ENCODE data around the gene GPRC6A. TPM values are rescaled to one million over a fixed set of nuclear protein-coding genes. Genes with fewer than 3 reads are reported as not detected.

The GPRC6A gene
- total RNA-seq, 1 experiment from 2014 or later = not detected

DNA sequence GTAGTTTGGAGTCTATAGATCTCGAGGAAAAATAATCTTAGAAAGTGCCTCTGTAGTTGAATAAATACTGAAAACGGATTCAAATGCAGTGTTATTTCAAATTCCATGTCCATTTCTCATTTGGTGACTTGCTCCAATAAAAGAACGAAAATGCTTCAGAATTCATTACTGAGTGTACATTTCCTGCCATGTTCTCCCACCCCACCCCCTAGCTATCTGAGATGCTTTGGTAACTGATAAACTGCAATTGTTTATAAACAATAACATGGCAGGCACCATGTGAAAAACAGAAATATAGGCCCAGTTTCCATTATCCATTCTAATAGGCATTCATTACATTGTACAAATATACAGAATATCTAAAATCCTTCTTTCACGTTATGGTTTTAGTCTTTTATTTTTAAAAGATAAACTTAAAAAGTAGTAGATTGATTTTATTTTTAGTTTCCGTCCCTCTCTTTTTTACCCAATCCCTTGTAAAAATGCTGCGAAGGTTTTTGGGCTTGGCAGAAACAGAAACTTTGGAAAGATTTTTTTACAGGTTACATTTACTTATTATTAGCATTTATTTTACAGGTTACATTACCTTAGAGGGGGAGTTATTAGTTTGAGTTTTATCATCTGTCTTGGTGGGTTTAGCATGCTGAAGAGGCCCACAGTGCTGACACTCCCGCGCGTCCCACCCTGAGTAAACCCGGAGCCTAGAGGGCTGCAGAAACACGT is 64.8 kb downstream of the GPRC6A start (continued):
- TF ChIP-seq, protein P1, sequence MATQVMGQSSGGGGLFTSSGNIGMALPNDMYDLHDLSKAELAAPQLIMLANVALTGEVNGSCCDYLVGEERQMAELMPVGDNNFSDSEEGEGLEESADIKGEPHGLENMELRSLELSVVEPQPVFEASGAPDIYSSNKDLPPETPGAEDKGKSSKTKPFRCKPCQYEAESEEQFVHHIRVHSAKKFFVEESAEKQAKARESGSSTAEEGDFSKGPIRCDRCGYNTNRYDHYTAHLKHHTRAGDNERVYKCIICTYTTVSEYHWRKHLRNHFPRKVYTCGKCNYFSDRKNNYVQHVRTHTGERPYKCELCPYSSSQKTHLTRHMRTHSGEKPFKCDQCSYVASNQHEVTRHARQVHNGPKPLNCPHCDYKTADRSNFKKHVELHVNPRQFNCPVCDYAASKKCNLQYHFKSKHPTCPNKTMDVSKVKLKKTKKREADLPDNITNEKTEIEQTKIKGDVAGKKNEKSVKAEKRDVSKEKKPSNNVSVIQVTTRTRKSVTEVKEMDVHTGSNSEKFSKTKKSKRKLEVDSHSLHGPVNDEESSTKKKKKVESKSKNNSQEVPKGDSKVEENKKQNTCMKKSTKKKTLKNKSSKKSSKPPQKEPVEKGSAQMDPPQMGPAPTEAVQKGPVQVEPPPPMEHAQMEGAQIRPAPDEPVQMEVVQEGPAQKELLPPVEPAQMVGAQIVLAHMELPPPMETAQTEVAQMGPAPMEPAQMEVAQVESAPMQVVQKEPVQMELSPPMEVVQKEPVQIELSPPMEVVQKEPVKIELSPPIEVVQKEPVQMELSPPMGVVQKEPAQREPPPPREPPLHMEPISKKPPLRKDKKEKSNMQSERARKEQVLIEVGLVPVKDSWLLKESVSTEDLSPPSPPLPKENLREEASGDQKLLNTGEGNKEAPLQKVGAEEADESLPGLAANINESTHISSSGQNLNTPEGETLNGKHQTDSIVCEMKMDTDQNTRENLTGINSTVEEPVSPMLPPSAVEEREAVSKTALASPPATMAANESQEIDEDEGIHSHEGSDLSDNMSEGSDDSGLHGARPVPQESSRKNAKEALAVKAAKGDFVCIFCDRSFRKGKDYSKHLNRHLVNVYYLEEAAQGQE (IDR thresholded peaks at IDR 0.05; ENCODE audit: low read depth) = no peak
- TF ChIP-seq EZH2 (IDR thresholded peaks at IDR 0.05) = no peak
- no peak for TF ChIP-seq CBX3 (IDR thresholded peaks at IDR 0.05; ENCODE audit: low read depth)
- no peak for TF ChIP-seq ELF1 (IDR thresholded peaks at IDR 0.05; ENCODE audit: borderline replicate concordance, low read depth)
- no peak for TF ChIP-seq POLR2AphosphoS5 (IDR thresholded peaks at IDR 0.05; ENCODE audit: low read depth, low read length)

DNA sequence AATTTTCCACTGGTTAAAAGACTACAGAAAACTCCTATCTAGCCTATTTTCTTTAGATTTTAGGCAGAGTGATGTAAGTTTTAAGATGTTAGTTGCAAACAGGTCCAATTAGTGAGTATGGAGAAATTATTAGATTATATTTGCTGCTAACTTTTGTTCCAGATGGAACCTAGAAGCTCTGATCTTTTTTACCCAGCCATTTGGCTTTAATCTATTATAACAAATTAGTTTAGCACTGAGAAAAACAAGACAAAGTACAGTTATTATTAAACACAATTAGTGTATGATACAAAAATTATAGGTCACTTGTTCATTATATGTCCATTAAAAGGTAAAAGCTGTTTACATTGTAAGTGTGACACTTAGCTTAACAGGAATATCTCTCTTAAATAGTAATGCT is 65.8 kb downstream of the GPRC6A start:
- no peaks in the 10 kb centered on the region for H3K36me3 ChIP-seq (ENCODE audit: control insufficient read depth in 1 of 2, insufficient read depth in 2 of 2, low read length in 2 of 2)
- H3K27ac ChIP-seq (ENCODE audit: low read depth, low read length) = no peak overlapping the region
- RAD21 ChIA-PET (ENCODE audit: low non-redundant PET in 1 of 2, low total read pairs in 2 of 2, uncharacterized antibody in 2 of 2, unreplicated experiment in 2 of 2) = no interaction called here
- H2AFZ ChIP-seq (ENCODE audit: low read depth, low read length, poor library complexity, severe bottlenecking) = no peak overlapping the region
- no peaks in the 10 kb centered on the region for H3K9me3 ChIP-seq (ENCODE audit: control insufficient read depth in 1 of 2, insufficient read depth in 1 of 2, low read depth in 1 of 2, low read length in 2 of 2)
- no peak overlapping the region for H3K4me3 ChIP-seq (replicated peaks in 1 of 2; ENCODE audit: low read depth in 1 of 2, low read length in 2 of 2)
- H3K79me2 ChIP-seq (ENCODE audit: insufficient read depth, low read length) = no peaks in the 10 kb centered on the region
- no peak overlapping the region for H3K4me2 ChIP-seq (ENCODE audit: low read length)
- ATAC-seq (no peak), DNase-seq (ENCODE audit: low read depth, low spot score) (no peak)
- intact Hi-C loops (cut with micrococcal nuclease) = no loop called here
- H4K20me1 ChIP-seq (ENCODE audit: insufficient read depth) = no peaks in the 10 kb centered on the region
- BruUV-seq (replicated peaks) = no TSS peak
- POLR2A ChIA-PET = no interaction called here
- H3K4me1 ChIP-seq (ENCODE audit: control insufficient read depth in 1 of 2, insufficient read depth in 2 of 2, low read length in 2 of 2) = no peaks in the 10 kb centered on the region
- no peaks in the 10 kb centered on the region for H3K9me2 ChIP-seq (ENCODE audit: insufficient read depth)
- CTCF ChIA-PET = no interaction called here
- H3K9ac ChIP-seq (ENCODE audit: low read length) = no peak overlapping the region
- TF ChIP-seq CBX3 (IDR thresholded peaks at IDR 0.05; ENCODE audit: low read depth) (no peak), JUND (IDR thresholded peaks at IDR 0.05) (no peak)
- H3K27me3 ChIP-seq (ENCODE audit: insufficient read depth, low read length) = no peaks in the 10 kb centered on the region

Measured in HCT116 (cell line).